NCI-H748 (cell line): Measurements from ENCODE around the gene SPRY1.

Experiments used
- DNase-seq: peaks from one replicate; lab custom pipeline; 2025; ENCODE audit not compliant: unreplicated experiment; lab: John Stamatoyannopoulos, UW

The SPRY1 gene

GRCh38 chr4:123396307-123397143, at the start of gene SPRY1:
TSS of gene SPRY1 (plus strand) at chr4:123396795. CDS start at chr4:123401592, 4,797 bp downstream.
- peak; percentile 84 for DNase-seq

GRCh38 chr4:123346951-123347350, 49.6 kb upstream of the SPRY1 start:
- DNase-seq: no peak

- no peak for DNase-seq
Measured at GRCh38 chr4:123348946-123349345, 47.6 kb upstream of the SPRY1 start.

- no peak for DNase-seq
Measured at GRCh38 chr4:123349421-123350190, 47.0 kb upstream of the SPRY1 start.

GRCh38 chr4:123350191-123350544, 46.4 kb upstream of the SPRY1 start:
- peak; percentile 55 for DNase-seq

- DNase-seq: no peak
Measured at GRCh38 chr4:123350726-123351125, 45.9 kb upstream of the SPRY1 start.

- peak; percentile 4 for DNase-seq
Measured at GRCh38 chr4:123351713-123352112, 44.9 kb upstream of the SPRY1 start.

GRCh38 chr4:123352240-123352945, 44.2 kb upstream of the SPRY1 start:
- no peak for DNase-seq

GRCh38 chr4:123352966-123353365, 43.6 kb upstream of the SPRY1 start:
- DNase-seq: no peak

GRCh38 chr4:123353656-123354055, 42.9 kb upstream of the SPRY1 start:
- no peak for DNase-seq

- DNase-seq: no peak
Measured at GRCh38 chr4:123354701-123355100, 41.9 kb upstream of the SPRY1 start.

GRCh38 chr4:123356921-123357320, 39.7 kb upstream of the SPRY1 start:
- no peak for DNase-seq

GRCh38 chr4:123359449-123360315, 36.9 kb upstream of the SPRY1 start:
- DNase-seq: no peak

GRCh38 chr4:123361195-123361861, 35.3 kb upstream of the SPRY1 start:
- DNase-seq: no peak

- no peak for DNase-seq
Measured at GRCh38 chr4:123362103-123362502, 34.5 kb upstream of the SPRY1 start.

- DNase-seq: no peak
Measured at GRCh38 chr4:123363729-123364128, 32.9 kb upstream of the SPRY1 start.

- DNase-seq: no peak
Measured at GRCh38 chr4:123364906-123365305, 31.7 kb upstream of the SPRY1 start.

- no peak for DNase-seq
Measured at GRCh38 chr4:123365412-123365811, 31.2 kb upstream of the SPRY1 start.

- no peak for DNase-seq
Measured at GRCh38 chr4:123366144-123366748, 30.3 kb upstream of the SPRY1 start.

GRCh38 chr4:123378794-123379193, 17.8 kb upstream of the SPRY1 start:
- no peak for DNase-seq
